ENCODE results near the gene NUDT7.

NUDT7 gene

GRCh38 chr16:77696149-77696548 is 26.2 kb upstream of the NUDT7 start:
- Mint-ChIP-seq H3K36me3 (no peaks in the 10 kb centered on the region), H3K27me3 (peaks cover 15% of the 10 kb centered on the region), H3K4me1 (no peaks in the 10 kb centered on the region), H3K27ac (no peak overlapping the region), H3K4me3 (no peak overlapping the region), H3K9me3 (no peaks in the 10 kb centered on the region)
- DNase-seq (ENCODE audit: low spot score in 2 of 2): no peak
- no peak for ATAC-seq (ENCODE audit: low read depth)

DNA sequence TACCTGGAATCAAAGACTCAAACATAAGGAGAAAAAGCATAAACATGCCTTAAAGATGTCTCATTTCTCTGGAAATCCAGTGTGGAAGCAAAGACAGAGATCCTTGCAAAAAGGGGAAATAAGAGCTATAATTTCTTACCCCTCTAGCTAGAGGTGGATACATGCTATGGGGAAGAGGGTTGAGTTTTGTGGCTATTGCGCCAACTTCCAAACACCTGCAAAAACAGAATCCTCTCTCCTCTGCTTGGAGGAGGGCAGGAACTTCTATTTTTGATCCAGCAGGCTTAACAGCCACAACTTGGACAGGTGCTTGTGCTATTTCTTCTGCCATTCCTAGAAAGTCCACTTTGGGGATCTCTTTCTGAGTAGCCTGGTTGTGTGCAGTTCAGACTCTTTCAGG is 21.5 kb upstream of the NUDT7 start:
- Mint-ChIP-seq H3K4me3 (no peak overlapping the region), H3K36me3 (no peaks in the 10 kb centered on the region), H3K9me3 (no peaks in the 10 kb centered on the region), H3K4me1 (no peaks in the 10 kb centered on the region), H3K27me3 (peaks cover 5% of the 10 kb centered on the region), H3K27ac (no peak overlapping the region)
- ATAC-seq (ENCODE audit: low read depth) (no peak), DNase-seq (ENCODE audit: low spot score in 2 of 2) (no peak)

DNA sequence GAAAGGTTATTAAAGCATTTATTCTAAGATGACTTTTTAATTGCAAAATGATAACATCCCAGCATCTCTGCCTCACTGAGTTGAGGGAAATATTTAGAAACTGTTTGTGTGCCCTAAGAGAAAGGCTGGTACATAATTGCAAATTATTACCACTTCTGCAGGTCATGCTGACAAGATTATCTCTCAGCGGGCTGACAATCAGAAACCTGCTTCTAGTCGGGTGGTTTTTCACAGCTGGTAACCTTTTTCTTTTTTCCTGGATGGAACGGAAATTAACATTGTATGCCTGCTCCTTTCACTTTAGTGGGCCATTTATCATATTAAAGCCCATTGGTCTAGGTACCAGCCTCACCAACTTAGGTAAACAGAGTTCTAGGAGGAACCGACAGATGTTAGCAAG is 17.0 kb upstream of the NUDT7 start:
- Mint-ChIP-seq H3K4me1 (no peaks in the 10 kb centered on the region), H3K9me3 (no peaks in the 10 kb centered on the region), H3K27ac (no peak overlapping the region), H3K27me3 (peaks cover 7% of the 10 kb centered on the region), H3K4me3 (no peak overlapping the region), H3K36me3 (no peaks in the 10 kb centered on the region)
- DNase-seq (ENCODE audit: low spot score in 2 of 2): no peak
- ATAC-seq (ENCODE audit: low read depth): no peak

DNA sequence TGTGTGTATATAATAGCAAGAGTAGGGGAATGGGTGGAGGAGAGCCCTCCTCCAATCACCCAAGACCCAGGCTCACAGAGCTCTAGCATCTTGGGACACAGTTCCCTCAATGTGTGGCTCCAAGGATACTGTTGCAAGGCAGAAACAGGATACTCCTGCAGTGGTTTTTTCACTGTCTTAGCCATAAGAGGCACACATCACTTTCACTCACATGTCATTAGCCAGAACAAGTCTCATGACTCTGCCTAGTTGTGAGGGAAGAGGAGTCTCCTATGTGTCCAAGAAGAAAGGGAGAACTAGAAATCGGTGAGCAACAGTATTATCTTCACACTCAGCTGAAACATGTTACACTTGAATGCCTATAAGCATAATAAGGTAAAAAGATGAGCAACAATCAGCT is 11.1 kb upstream of the NUDT7 start:
- Mint-ChIP-seq H3K4me3 (no peak overlapping the region), H3K36me3 (no peaks in the 10 kb centered on the region), H3K27me3 (peaks cover 5% of the 10 kb centered on the region), H3K27ac (no peak overlapping the region), H3K9me3 (no peaks in the 10 kb centered on the region), H3K4me1 (peaks cover 2% of the 10 kb centered on the region)
- ATAC-seq (ENCODE audit: low read depth) (no peak), DNase-seq (ENCODE audit: low spot score in 2 of 2) (no peak)

DNA sequence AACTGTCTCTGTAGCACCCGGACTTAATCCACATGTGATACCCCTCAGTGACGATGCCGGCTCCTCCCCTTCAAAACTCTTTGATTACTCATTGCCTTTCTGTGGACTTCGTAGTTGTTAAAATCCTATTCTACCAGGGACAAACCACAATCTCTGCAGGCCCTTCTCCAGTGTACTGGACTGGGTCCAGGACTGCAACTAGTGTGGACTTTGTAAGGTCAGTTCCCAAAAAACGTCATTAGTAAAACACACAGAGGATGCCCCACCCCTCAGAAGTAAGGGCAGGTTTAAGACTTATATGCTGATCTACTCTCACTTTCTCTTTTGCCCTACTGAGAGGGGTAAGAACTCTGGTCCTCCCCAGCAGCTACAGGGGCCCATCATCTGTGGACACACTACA is 10.5 kb upstream of the NUDT7 start:
- H3K4me3 Mint-ChIP-seq: no peak overlapping the region
- no peak for DNase-seq (ENCODE audit: low spot score in 2 of 2)
- H3K27ac Mint-ChIP-seq: no peak overlapping the region
- no peaks in the 10 kb centered on the region for H3K9me3 Mint-ChIP-seq
- no peak for ATAC-seq (ENCODE audit: low read depth)
- H3K4me1 Mint-ChIP-seq: peaks cover 2% of the 10 kb centered on the region
- peaks cover 5% of the 10 kb centered on the region for H3K27me3 Mint-ChIP-seq
- H3K36me3 Mint-ChIP-seq: no peaks in the 10 kb centered on the region

DNA sequence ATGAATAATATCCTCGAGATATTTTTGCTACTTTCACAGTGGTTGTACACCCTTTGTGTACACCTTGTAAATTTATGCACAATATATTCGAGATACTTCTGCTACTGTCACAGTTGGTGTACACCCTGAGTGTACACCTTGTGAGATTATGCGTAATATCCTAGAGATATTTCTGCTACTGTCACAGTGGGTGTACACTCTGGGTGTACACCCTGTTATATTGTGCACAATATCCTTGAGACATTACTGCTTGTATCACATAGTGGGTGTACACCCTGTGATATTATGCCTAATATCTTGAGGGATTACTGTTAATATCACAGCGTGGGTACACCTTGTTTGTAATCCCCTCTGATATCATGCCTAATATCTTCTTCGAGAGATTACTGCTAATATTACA is 7.2 kb upstream of the NUDT7 start:
- Mint-ChIP-seq H3K27me3 (no peaks in the 10 kb centered on the region), H3K4me3 (no peak overlapping the region)
- ATAC-seq (ENCODE audit: low read depth): no peak

GRCh38 chr16:77721752-77722308 is 484 bp upstream of the NUDT7 start:
- Mint-ChIP-seq H3K4me3 (peak overlapping the region; percentile 91), H3K27me3 (peaks cover 1% of the 10 kb centered on the region), H3K4me1 (peaks cover 10% of the 10 kb centered on the region), H3K9me3 (peaks cover 3% of the 10 kb centered on the region), H3K27ac (peak overlapping the region; percentile 77), H3K36me3 (peaks cover 9% of the 10 kb centered on the region)
- ATAC-seq (ENCODE audit: low read depth) (peak; percentile 7), DNase-seq (ENCODE audit: low spot score in 2 of 2) (peak in 1 of 2 donors; percentile 1)

More for the DNA sequence above, 7.2 kb upstream of the NUDT7 start:
- no peak for DNase-seq (ENCODE audit: low spot score in 2 of 2)
- H3K4me1 Mint-ChIP-seq: peaks cover 2% of the 10 kb centered on the region
- no peaks in the 10 kb centered on the region for H3K36me3 Mint-ChIP-seq
- no peak overlapping the region for H3K27ac Mint-ChIP-seq
- no peaks in the 10 kb centered on the region for H3K9me3 Mint-ChIP-seq

DNA sequence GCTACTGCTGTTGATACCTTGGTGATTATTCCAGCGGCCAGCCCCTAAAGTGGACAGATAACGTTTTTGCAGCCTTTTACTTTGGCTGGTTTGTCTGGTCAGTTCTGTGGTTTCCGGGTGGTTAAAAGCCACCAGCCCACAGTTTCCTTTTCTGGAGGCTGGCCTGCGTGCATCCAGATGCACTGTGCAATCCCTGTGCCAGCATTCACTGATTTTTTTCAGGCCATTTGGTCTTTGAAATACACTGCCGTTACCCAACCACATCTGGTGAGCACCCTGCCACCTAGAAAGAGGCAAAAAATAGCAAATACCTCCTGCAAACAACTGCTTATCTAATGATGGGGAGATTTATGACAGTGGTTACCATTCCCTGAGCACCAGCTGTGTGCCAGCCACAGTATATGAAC is 797 bp downstream of the NUDT7 start:
- Mint-ChIP-seq H3K9me3 (peaks cover 3% of the 10 kb centered on the region), H3K27me3 (peaks cover 1% of the 10 kb centered on the region), H3K36me3 (peaks cover 9% of the 10 kb centered on the region), H3K4me1 (peaks cover 10% of the 10 kb centered on the region), H3K4me3 (peak overlapping the region; percentile 91), H3K27ac (peak overlapping the region; percentile 77)
- ATAC-seq (ENCODE audit: low read depth) (no peak), DNase-seq (ENCODE audit: low spot score in 2 of 2) (no peak)

- Mint-ChIP-seq H3K27ac (no peak overlapping the region), H3K4me3 (peak overlapping the region; percentile 29)
Measured at GRCh38 chr16:77724174-77724573, 1.9 kb downstream of the NUDT7 start.

DNA sequence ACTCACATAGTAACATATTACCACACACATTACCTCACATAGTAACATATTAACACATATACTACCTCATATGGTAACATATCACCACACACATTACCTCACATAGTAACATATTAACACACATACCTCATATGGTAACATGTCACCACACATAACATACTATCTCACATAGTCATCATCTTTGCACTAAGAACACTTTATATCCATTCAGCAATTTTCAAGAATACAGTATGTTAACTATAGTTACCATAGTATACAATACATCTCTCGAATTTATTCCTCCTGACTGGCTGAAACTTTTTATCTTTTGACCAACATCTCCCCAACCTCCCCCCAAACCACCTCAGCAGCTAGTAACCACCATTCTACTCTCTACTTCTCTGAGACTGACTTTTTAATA is 7.6 kb downstream of the NUDT7 start:
- peaks cover 14% of the 10 kb centered on the region for H3K9me3 Mint-ChIP-seq
- DNase-seq (ENCODE audit: low spot score in 2 of 2): no peak
- H3K4me1 Mint-ChIP-seq: no peaks in the 10 kb centered on the region
- no peaks in the 10 kb centered on the region for H3K27me3 Mint-ChIP-seq
- peaks cover 21% of the 10 kb centered on the region for H3K36me3 Mint-ChIP-seq
- no peak overlapping the region for H3K4me3 Mint-ChIP-seq
- H3K27ac Mint-ChIP-seq: no peak overlapping the region
- no peak for ATAC-seq (ENCODE audit: low read depth)

More at GRCh38 chr16:77724174-77724573, 1.9 kb downstream of the NUDT7 start:
- ATAC-seq (ENCODE audit: low read depth) (no peak), DNase-seq (ENCODE audit: low spot score in 2 of 2) (no peak)
- Mint-ChIP-seq H3K36me3 (peaks cover 9% of the 10 kb centered on the region), H3K27me3 (peaks cover 1% of the 10 kb centered on the region), H3K4me1 (peaks cover 10% of the 10 kb centered on the region), H3K9me3 (peaks cover 3% of the 10 kb centered on the region)

DNA sequence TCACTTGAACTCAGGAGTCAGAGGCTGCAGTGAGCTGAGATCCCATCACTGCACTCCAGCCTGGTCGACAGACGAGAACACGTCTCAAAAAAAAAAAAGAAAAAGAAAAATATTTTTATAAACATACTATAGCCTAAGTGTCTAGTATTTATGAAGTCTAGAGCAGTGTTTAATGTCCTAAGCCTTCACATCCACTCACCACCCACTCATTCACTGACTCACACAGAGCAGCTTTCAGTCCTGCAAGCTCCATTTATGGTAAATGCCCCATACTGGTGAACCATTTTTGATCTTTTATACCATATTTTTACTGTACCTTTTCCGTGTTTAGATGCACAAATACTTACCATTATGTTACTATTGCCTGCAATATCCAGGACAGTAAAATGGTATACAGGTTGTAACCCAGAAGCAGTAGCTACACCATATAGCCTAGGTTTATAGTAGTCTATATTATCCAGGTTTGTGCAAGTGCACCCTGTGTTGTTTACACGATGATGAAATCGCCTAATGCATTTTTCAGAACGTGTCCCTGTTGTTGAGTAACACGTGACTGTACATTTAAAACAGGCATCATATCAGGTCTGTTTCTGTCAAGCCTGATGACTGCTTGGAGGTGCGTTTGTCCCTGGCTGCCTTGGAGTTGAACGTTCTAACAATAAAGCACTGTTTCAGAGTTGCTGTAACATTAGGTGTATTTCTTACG is 10.1 kb downstream of the NUDT7 start:
- H3K4me1 Mint-ChIP-seq: no peaks in the 10 kb centered on the region
- peaks cover 15% of the 10 kb centered on the region for H3K36me3 Mint-ChIP-seq
- DNase-seq (ENCODE audit: low spot score in 2 of 2): no peak
- no peak for ATAC-seq (ENCODE audit: low read depth)
- H3K27ac Mint-ChIP-seq: no peak overlapping the region
- H3K27me3 Mint-ChIP-seq: no peaks in the 10 kb centered on the region
- H3K9me3 Mint-ChIP-seq: peaks cover 12% of the 10 kb centered on the region
- H3K4me3 Mint-ChIP-seq: no peak overlapping the region

GRCh38 chr16:77736879-77737278 is 14.6 kb downstream of the NUDT7 start:
- no peak overlapping the region for H3K4me3 Mint-ChIP-seq
- no peak for ATAC-seq (ENCODE audit: low read depth)

GRCh38 chr16:77738706-77739558 is 16.6 kb downstream of the NUDT7 start:
- no peak overlapping the region for H3K27ac Mint-ChIP-seq
- H3K36me3 Mint-ChIP-seq: peaks cover 4% of the 10 kb centered on the region
- H3K4me1 Mint-ChIP-seq: peaks cover 2% of the 10 kb centered on the region
- DNase-seq (ENCODE audit: low spot score in 2 of 2): no peak
- no peak for ATAC-seq (ENCODE audit: low read depth)
- no peaks in the 10 kb centered on the region for H3K27me3 Mint-ChIP-seq
- H3K4me3 Mint-ChIP-seq: no peak overlapping the region
- peaks cover 5% of the 10 kb centered on the region for H3K9me3 Mint-ChIP-seq

More at GRCh38 chr16:77736879-77737278, 14.6 kb downstream of the NUDT7 start:
- DNase-seq (ENCODE audit: low spot score in 2 of 2): no peak
- H3K27ac Mint-ChIP-seq: no peak overlapping the region
- H3K4me1 Mint-ChIP-seq: peaks cover 2% of the 10 kb centered on the region
- H3K9me3 Mint-ChIP-seq: peaks cover 5% of the 10 kb centered on the region
- H3K36me3 Mint-ChIP-seq: peaks cover 7% of the 10 kb centered on the region
- H3K27me3 Mint-ChIP-seq: no peaks in the 10 kb centered on the region

DNA sequence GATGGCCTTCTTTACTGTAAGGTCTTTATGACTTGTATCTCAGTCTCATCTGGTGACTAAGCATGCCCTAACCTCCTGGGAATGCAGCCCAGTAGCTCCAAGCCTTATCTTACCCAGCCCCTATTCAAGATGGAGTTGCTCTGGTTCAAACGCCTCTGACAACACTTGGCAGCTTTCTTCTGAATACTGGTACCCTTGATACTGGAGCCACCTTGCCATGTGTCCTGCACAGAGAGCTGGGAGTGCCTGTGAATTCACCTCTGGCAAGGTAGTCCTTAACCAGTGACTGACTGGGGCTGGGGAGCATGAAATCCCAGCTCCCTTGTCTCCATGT is 17.2 kb downstream of the NUDT7 start:
- no peak for ATAC-seq (ENCODE audit: low read depth)
- H3K27ac Mint-ChIP-seq: no peak overlapping the region
- peaks cover 3% of the 10 kb centered on the region for H3K9me3 Mint-ChIP-seq
- H3K4me3 Mint-ChIP-seq: no peak overlapping the region
- H3K27me3 Mint-ChIP-seq: no peaks in the 10 kb centered on the region
- H3K4me1 Mint-ChIP-seq: peaks cover 2% of the 10 kb centered on the region
- DNase-seq (ENCODE audit: low spot score in 2 of 2): no peak
- H3K36me3 Mint-ChIP-seq: peaks cover 4% of the 10 kb centered on the region
